NCI-H82 (cell line): ENCODE measurements around the gene MYPOP.
A peak's percentile ranks its signal among the peaks of the same experiment; 100 is the strongest.
"Not testable (repeated sequence)": the region's sequence is repeated elsewhere in the genome, so short reads cannot be mapped to it uniquely, and the experiment has no call there.

ENCODE experiments used
- DNase-seq: peaks from one replicate; lab custom pipeline; 2025; lab: John Stamatoyannopoulos, UW

The MYPOP gene

DNA sequence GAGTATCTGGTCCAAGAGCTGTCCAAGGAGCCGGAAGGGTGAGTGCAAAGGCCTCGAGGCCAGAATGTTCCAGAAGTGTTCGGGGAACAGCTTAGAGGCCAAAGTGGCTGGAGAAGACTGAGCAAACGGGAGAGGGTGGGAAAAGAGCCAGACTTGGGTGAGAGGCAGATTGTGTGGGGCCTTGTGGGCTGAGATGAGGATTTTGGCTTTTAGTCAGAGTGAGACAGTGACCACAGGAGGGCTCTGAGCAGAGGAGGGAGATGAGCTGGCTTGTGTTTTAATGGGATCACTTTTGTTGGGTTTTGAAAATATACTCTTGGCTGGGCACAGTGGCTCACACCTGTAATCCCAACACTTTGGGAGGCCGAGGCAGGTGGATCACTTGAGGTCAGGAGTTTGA is 6.5 kb upstream of the MYPOP start:
- DNase-seq, result peak; percentile 26

DNA sequence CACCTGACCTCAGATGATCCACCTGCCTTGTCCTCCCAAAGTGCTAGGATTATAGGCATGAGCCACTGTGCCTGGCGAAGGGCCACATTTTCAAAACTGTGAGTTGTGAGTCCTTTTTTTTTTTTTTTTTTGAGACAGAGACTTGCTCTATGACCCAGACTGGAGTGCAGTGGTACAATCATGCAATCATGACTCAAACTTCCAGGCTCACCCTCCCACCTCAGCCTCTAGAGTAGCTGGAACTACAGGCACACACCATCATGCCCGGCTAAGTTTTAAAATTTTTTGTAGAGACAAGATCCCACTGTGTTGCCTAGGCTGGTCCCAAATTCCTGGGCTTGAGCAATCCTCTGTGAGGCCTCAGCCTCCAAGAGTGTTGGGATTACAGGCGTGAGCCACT is 3.8 kb upstream of the MYPOP start:
- DNase-seq, result no peak

- no peak for DNase-seq
Observed at GRCh38 chr19:45905011-45905410, 2.6 kb upstream of the MYPOP start.

GRCh38 chr19:45902651-45903625 is 525 bp upstream of the MYPOP start:
- peak; percentile 99 for DNase-seq

DNA sequence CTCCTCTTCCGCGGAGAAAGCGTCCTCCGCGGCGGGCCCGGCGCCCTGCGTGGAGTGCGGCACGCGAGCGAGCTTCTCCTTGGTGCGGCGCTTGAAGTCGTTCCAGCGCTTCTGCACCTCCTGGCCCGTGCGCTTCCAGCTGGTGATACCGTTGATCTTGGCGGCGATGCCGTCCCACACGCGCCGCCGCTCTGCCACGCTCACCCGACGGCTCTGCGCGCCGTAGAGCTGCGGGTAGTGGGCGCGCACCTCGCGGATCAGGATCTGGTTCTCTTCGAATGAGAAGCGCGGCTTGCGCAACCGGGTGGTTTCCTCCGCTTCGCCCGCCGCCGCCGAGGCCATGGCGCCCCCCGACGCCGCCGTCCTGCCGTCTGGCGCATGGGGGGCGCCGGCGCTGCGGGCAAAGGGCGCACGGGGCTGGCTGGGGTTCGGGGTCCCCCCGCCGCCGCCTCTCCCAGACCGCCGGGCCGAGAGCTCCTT is 941 bp downstream of the MYPOP start:
- peak; percentile 68 for DNase-seq

- no peak for DNase-seq
Observed at GRCh38 chr19:45900738-45901431, 1.5 kb downstream of the MYPOP start.

DNA sequence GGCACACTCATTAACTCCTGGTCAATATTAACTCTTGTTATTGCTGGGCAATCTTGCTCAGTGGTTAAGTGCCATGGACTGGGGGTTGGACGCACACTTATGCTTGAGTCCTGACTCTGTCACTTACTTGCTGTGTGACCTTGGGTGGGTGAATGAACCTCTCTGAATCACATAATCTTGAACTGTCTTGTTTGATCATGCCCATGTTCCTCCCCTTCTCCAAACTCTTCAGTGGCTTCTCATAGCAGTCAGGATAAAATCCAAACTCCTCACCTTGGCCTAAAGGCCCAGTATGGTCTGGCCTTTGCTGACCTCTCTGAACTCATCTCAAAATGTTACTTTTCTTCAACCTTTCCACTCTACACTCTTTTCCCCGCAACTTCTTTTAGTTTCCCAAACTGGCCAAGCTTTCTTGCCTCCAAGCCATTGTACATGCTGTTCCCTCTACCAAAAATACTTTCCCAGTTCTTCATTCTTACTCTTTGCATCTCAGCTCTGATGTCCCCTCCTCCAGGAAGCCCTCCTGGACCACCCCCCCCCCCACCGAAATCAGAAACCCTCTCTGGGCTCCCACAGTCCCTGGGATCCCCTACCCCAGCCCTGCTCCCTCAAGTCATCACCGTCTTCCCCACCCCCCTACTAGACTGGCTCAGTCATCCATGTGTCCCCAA is 2.4 kb downstream of the MYPOP start:
- DNase-seq, result no peak

DNA sequence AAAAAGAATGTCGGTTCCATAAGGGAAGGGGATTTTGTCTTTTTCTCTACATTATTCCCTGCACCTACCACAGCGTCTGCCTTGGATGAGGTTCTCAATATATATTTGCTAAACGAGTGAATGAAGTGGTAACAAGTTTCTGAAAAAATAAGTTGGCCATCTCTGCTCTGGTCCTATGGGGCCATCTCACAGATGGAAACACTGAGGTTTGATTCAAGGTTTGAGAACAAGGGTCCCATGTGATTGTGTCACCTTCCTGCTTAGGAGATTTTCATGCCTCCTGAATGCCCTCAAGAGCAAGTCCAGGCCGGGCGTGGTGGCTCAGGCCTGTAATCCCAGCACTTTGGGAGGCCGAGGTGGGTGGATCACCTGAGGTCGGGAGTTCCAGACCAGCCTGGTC is 3.2 kb downstream of the MYPOP start:
- DNase-seq, result no peak

- no peak for DNase-seq
Observed at GRCh38 chr19:45897261-45897812, 5.1 kb downstream of the MYPOP start.

GRCh38 chr19:45895983-45896599 is 6.3 kb downstream of the MYPOP start:
- DNase-seq, result not testable (repeated sequence)

- DNase-seq, result no peak
Observed at GRCh38 chr19:45895519-45895972, 6.9 kb downstream of the MYPOP start.

DNA sequence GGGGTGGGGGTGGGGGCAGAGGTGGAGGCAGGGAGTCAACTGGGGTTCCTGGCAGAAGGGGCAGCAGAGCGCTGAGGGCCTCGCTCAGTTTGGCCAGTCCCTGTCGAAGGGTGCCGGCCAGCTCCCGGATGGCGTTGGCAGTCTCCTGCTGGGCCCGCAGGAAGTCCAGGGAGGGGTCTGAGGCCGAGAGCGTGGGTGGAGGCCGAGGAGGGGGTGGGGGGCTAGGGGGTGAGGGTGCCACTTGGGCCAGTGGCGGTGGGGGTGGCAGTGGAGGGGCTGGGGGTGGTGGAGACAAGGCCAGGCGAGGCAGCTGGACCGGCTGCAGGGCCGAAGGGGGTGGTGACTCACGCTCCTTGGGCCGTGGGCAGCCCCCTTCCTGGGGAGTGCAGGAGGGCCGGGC is 11.5 kb downstream of the MYPOP start:
- DNase-seq, result no peak

GRCh38 chr19:45889210-45889885 is 13.1 kb downstream of the MYPOP start:
- DNase-seq, result no peak

GRCh38 chr19:45887200-45887710 is 15.2 kb downstream of the MYPOP start:
- no peak for DNase-seq

DNA sequence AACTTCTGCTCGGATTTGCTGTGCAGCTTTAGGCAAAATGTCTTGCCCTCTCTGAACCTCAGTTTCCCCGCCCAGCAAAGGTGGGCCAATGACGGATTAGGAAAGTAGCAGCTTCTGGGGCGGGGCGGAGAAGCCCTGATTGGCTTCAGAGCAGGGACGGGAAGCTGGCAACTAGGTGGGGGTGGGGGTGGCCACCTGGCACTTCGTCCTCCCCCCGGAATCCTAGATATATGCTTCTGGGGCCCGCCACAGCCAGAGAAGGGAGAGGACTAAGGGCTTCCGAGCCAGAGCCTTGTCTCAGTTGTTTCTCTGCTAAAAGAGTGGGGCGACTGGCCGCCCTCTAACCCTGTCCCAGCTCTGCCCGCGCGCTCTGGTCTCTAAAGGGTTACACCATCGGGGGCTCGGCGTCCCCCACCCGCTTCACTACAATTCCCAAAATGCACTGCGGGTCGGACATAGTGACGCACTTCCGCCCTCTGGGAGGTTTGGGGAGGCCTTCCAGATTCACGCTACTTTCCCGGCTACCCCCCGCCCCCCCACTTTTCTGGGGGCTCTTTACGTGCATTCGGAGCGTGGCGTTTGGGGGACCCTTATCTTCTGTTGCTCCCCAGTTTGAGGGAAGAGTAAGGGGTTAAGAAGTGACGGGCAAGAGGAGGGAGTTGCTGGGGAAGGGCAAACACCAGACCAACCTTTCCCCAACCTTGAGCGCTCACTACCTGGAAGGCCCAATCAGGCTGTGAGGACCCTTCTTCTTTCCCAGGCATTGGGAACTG is 15.8 kb downstream of the MYPOP start:
- DNase-seq, result peak; percentile 96

GRCh38 chr19:45885556-45886426 is 16.6 kb downstream of the MYPOP start, which contains the start of gene IRF2BP1:
Gene IRF2BP1, minus strand, starts transcription at chr19:45886141. Its CDS starts 367 bp downstream, at chr19:45885774.
- peak; percentile 96 for DNase-seq

DNA sequence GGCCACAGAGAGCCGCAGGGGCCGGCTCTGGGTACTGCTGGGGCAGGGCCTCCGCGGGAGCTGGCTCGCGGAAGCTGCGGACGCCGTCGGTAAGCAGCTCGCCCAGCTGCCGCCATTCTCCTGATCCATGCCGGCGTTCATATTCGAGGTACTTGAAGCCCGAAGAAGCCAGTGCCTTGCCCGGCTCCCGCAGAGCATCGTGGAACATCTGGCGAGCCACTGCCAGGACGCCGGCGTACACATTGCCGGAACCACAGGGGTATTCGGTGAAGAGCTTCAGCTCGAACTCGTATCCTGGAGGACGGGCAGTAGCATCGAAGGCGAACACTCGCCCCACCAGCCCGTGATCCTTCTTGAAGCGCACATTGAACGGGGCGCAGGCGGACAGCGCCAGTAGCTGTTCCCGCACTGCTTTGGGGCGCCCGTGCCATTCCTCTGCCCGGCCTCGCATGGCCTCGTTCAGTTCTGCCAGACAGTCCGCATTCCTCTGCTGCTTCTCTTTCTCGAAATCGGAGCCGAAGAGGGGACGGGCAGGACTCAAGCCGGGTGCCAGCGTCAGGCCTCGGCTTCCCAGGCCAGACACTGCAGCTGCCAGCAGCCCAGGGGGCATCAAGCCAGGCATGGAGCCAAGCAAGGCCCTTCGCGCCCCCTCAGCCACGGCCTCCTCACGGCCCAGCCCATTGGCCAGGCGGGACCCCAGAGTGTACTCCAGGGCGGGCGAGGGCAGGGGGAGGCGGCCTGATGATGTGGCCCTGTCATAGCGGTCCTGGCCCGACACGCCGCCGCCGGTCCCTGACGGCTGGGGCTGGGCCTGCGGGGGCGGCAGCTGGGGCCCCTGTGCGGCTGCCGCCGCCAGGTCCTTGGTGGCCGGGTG is 17.5 kb downstream of the MYPOP start:
- peak; percentile 60 for DNase-seq
